Fibroblast of lung (primary cell): ENCODE results near the gene TIAM2. TPM values are rescaled to one million over a fixed set of nuclear protein-coding genes. Genes with fewer than 3 reads are reported as not detected.

Experiments used
- DNase-seq, 2 donors: peaks; one replicate each; pipeline versions ENCODE4 v3.0.0 to v3.0.0-alpha.2; 2010; ENCODE audit warnings: low read depth in 2 of 2
- H2AFZ ChIP-seq: 2 replicates; pipeline ENCODE4 v1.5.1; 2012; ENCODE audit warnings: low read length, control low read depth, inconsistent platforms
- H3K27ac ChIP-seq: 2 replicates; pipeline ENCODE4 v1.5.1; 2011; ENCODE audit warnings: low read length, control low read depth; ENCODE audit not compliant: insufficient read depth
- H3K27me3 ChIP-seq: 2 replicates; pipeline ENCODE4 v1.5.1; 2011; ENCODE audit warnings: mild to moderate bottlenecking, low read length; ENCODE audit not compliant: control insufficient read depth, insufficient read depth
- H3K36me3 ChIP-seq: 2 replicates; pipeline ENCODE4 v1.5.1; 2011; ENCODE audit warnings: low read length; ENCODE audit not compliant: control insufficient read depth, insufficient read depth
- H3K4me1 ChIP-seq: 2 replicates; pipeline ENCODE4 v1.5.1; 2011; ENCODE audit warnings: low read length; ENCODE audit not compliant: control insufficient read depth, insufficient read depth; ENCODE audit errors: extremely low read depth
- H3K4me2 ChIP-seq: 2 replicates; pipeline ENCODE4 v1.5.1; 2011; ENCODE audit warnings: low read length, control low read depth; ENCODE audit not compliant: insufficient read depth; ENCODE audit errors: extremely low read depth
- H3K4me3 ChIP-seq, 4 experiments: fragments of 200-600 bp in 1 of 4; sonication (generic) in 1 of 4; replicated peaks in 1 of 4; 2 replicates each; pipeline ENCODE4 v1.5.1; 2011 to 2016; ENCODE audit warnings: low read length in 4 of 4, low read depth in 3 of 4, mild to moderate bottlenecking in 3 of 4, control low read depth in 2 of 4, inconsistent platforms in 1 of 4, mixed read lengths in 1 of 4; ENCODE audit not compliant: insufficient read depth in 1 of 4; ENCODE audit errors: control extremely low read depth in 1 of 4
- H3K79me2 ChIP-seq: 2 replicates; pipeline ENCODE4 v1.5.1; 2012; ENCODE audit warnings: mild to moderate bottlenecking, low read length, inconsistent platforms; ENCODE audit not compliant: control insufficient read depth, insufficient read depth
- H3K9ac ChIP-seq: 2 replicates; pipeline ENCODE4 v1.5.1; 2011; ENCODE audit warnings: mild to moderate bottlenecking, low read length, control low read depth; ENCODE audit not compliant: insufficient read depth
- H3K9me3 ChIP-seq: 2 replicates; pipeline ENCODE4 v1.5.1; 2012; ENCODE audit warnings: low read depth, low read length; ENCODE audit not compliant: control insufficient read depth, insufficient read depth
- H4K20me1 ChIP-seq: 2 replicates; pipeline ENCODE4 v1.5.1; 2011; ENCODE audit warnings: low read length; ENCODE audit not compliant: control insufficient read depth, insufficient read depth; ENCODE audit errors: extremely low read depth
- CTCF ChIP-seq, 2 donors: IDR thresholded peaks in 1 of 2; conservative IDR thresholded peaks in 1 of 2; 1 replicate in 1 of 2; 2 replicates in 1 of 2; pipeline ENCODE4 v1.5.1; 2011 to 2012; ENCODE audit warnings: low read length in 2 of 2, control low read depth in 1 of 2, inconsistent platforms in 1 of 2, low read depth in 1 of 2, mild to moderate bottlenecking in 1 of 2
- EZH2 ChIP-seq: IDR thresholded peaks from 2 replicates; pipeline ENCODE4 v1.5.1; 2012; ENCODE audit warnings: low read length, control low read depth, mild to moderate bottlenecking; ENCODE audit errors: missing control alignments
- polyA plus RNA-seq, 2 donors: library from polyadenylated mRNA; depleted of rRNA in 1 of 2; stranded (reverse) in 1 of 2; unstranded in 1 of 2; fragments of >200 nt; gene quantifications; 2 replicates each; pipeline ENCODE4 v1.2.1, GENCODE V29; 2011 to 2012; ENCODE audit warnings: missing spikeins in 1 of 2
- total RNA-seq: library from RNA; depleted of rRNA; stranded (reverse); fragments of >200 nt; gene quantifications from 2 replicates; pipeline ENCODE4 v1.2.1, GENCODE V29; 2014

Gene TIAM2
- total and polyA plus RNA-seq, 2 donors (not counting 1 experiment from before 2014, with no cell fraction given) = 6.2 to 11.2 TPM

- Histone ChIP-seq H4K20me1 (no peaks in the 10 kb centered on the region), H3K9me3 (no peaks in the 10 kb centered on the region), H2AFZ (no peak overlapping the region), H3K4me1 (peaks cover 4% of the 10 kb centered on the region), H3K36me3 (no peaks in the 10 kb centered on the region), H3K79me2 (no peaks in the 10 kb centered on the region), H3K27me3 (no peaks in the 10 kb centered on the region), H3K4me3 (no peak overlapping the region), H3K27ac (no peak overlapping the region), H3K9ac (no peak overlapping the region), H3K4me2 (no peak overlapping the region)
- DNase-seq = peak in 1 of 2 donors; percentile 42
- TF ChIP-seq CTCF (conservative IDR thresholded peaks at IDR 0.05 in 1 of 2, IDR thresholded peaks at IDR 0.05 in 1 of 2; ENCODE audit: low read depth in 1 of 2, low read length in 2 of 2) = no peak
These were observed 16.7 kb downstream of the TIAM2 start for GRCh38 chr6:155011809-155012291.

GRCh38 chr6:155013457-155013876, 18.4 kb downstream of the TIAM2 start:
- Histone ChIP-seq H3K27me3 (no peaks in the 10 kb centered on the region), H3K4me1 (peaks cover 4% of the 10 kb centered on the region), H3K36me3 (no peaks in the 10 kb centered on the region), H3K9me3 (no peaks in the 10 kb centered on the region), H4K20me1 (no peaks in the 10 kb centered on the region), H3K4me2 (no peak overlapping the region), H2AFZ (no peak overlapping the region), H3K79me2 (no peaks in the 10 kb centered on the region), H3K27ac (no peak overlapping the region), H3K9ac (no peak overlapping the region), H3K4me3 (no peak overlapping the region)
- DNase-seq = peak in 1 of 2 donors; percentile 60
- TF ChIP-seq CTCF (conservative IDR thresholded peaks at IDR 0.05 in 1 of 2, IDR thresholded peaks at IDR 0.05 in 1 of 2; ENCODE audit: low read depth in 1 of 2, low read length in 2 of 2) = no peak

GRCh38 chr6:155014137-155014536, 19.0 kb downstream of the TIAM2 start:
- Histone ChIP-seq H2AFZ (no peak overlapping the region), H3K27me3 (no peaks in the 10 kb centered on the region), H4K20me1 (no peaks in the 10 kb centered on the region), H3K27ac (no peak overlapping the region), H3K4me2 (no peak overlapping the region), H3K4me3 (no peak overlapping the region), H3K4me1 (peaks cover 4% of the 10 kb centered on the region), H3K9ac (no peak overlapping the region), H3K36me3 (no peaks in the 10 kb centered on the region), H3K9me3 (no peaks in the 10 kb centered on the region), H3K79me2 (no peaks in the 10 kb centered on the region)
- TF ChIP-seq EZH2 (no peak), CTCF (conservative IDR thresholded peaks at IDR 0.05 in 1 of 2, IDR thresholded peaks at IDR 0.05 in 1 of 2; ENCODE audit: low read depth in 1 of 2, low read length in 2 of 2) (no peak)
- no peak for DNase-seq
